H1 (cell line): Measurements from ENCODE around the gene RPL41. TPM values are rescaled to one million over a fixed set of nuclear protein-coding genes. Genes with fewer than 3 reads are reported as not detected.

ENCODE experiments used
- CTCF ChIA-PET: fragments of 300-600 bp; sonication (Branson Sonifier 250); formaldehyde crosslinking; loops from one replicate; lab custom pipeline; 2021; ENCODE audit not compliant: partially characterized antibody; lab: Charles Lee
- POLR2A ChIA-PET: fragments of 300-600 bp; sonication (Branson Sonifier 250); formaldehyde crosslinking; loops from one replicate; lab custom pipeline; 2021; ENCODE audit warnings: inconsistent platforms; ENCODE audit not compliant: partially characterized antibody; lab: Charles Lee
- DNase-seq, 2 experiments: peaks; one replicate each; pipeline versions ENCODE4 v3.0.0 to v3.0.0-alpha.2; 2010 to 2022; ENCODE audit warnings: low spot score in 2 of 2, low read depth in 1 of 2, mixed read lengths in 1 of 2
- FAIRE-seq: peaks from 2 replicates; lab custom pipeline; 2011; peaks lifted over from hg19 to GRCh38; lab: Jason Lieb, UNC
- H2AFZ ChIP-seq: 2 replicates; pipeline ENCODE4 v1.8.1; 2012; ENCODE audit warnings: low read length, inconsistent platforms
- H2AK5ac ChIP-seq: 2 replicates; pipeline ENCODE4 v1.6.1; 2013; ENCODE audit warnings: low read depth, low read length
- H2BK120ac ChIP-seq: replicated peaks from 2 replicates; pipeline ENCODE3; 2013; ENCODE audit warnings: low read depth, low read length, inconsistent platforms
- H2BK12ac ChIP-seq: 2 replicates; pipeline ENCODE4 v1.6.1; 2013; ENCODE audit warnings: low read depth, low read length
- H2BK15ac ChIP-seq: 2 replicates; pipeline ENCODE4 v1.6.1; 2013; ENCODE audit warnings: low read length
- H2BK20ac ChIP-seq: 2 replicates; pipeline ENCODE4 v1.6.1; 2013; ENCODE audit warnings: low read length
- H2BK5ac ChIP-seq: 2 replicates; pipeline ENCODE4 v1.6.1; 2013; ENCODE audit warnings: low read depth, low read length
- H3K14ac ChIP-seq: 2 replicates; pipeline ENCODE4 v1.6.1; 2013; ENCODE audit warnings: inconsistent platforms; ENCODE audit not compliant: insufficient read length
- H3K18ac ChIP-seq: 2 replicates; pipeline ENCODE4 v1.6.1; 2013; ENCODE audit warnings: low read length; ENCODE audit errors: extremely low read depth
- H3K23ac ChIP-seq: 2 replicates; pipeline ENCODE4 v1.6.1; 2013; ENCODE audit warnings: inconsistent platforms; ENCODE audit not compliant: insufficient read length
- H3K23me2 ChIP-seq: 2 replicates; pipeline ENCODE4 v1.6.1; 2013; ENCODE audit warnings: low read depth, low read length
- H3K27ac ChIP-seq: 2 replicates; pipeline ENCODE4 v1.6.1; 2011; ENCODE audit warnings: low read depth, low read length, inconsistent platforms
- H3K27me3 ChIP-seq, 4 experiments: replicated peaks in 1 of 4; 1 replicate in 1 of 4; 2 replicates in 3 of 4; pipeline versions ENCODE4 v1.6.1 to v1.8.1; 2011 to 2013; ENCODE audit warnings: low read length in 3 of 4, mild to moderate bottlenecking in 3 of 4, inconsistent platforms in 2 of 4, mixed read lengths in 2 of 4, moderate library complexity in 1 of 4; ENCODE audit not compliant: control insufficient read depth in 3 of 4, insufficient read depth in 3 of 4; ENCODE audit errors: extremely low read depth in 1 of 4
- H3K36me3 ChIP-seq, 4 experiments: 2 replicates each; pipeline versions ENCODE4 v1.6.1 to v1.8.1; 2011 to 2013; ENCODE audit warnings: mild to moderate bottlenecking in 4 of 4, low read length in 3 of 4, moderate library complexity in 2 of 4, control low read depth in 1 of 4, inconsistent platforms in 1 of 4; ENCODE audit not compliant: insufficient read depth in 4 of 4, control insufficient read depth in 2 of 4
- H3K4ac ChIP-seq: replicated peaks from 2 replicates; pipeline ENCODE3; 2013; ENCODE audit warnings: low read length, low read depth, mixed read lengths, inconsistent platforms; ENCODE audit not compliant: insufficient read length
- H3K4me1 ChIP-seq, 4 experiments: replicated peaks in 1 of 4; 1 replicate in 1 of 4; 2 replicates in 3 of 4; pipeline versions ENCODE4 v1.6.1 to v1.8.1; 2011 to 2013; ENCODE audit warnings: low read length in 3 of 4, inconsistent platforms in 2 of 4, mixed read lengths in 1 of 4; ENCODE audit not compliant: insufficient read depth in 4 of 4, control insufficient read depth in 3 of 4
- H3K4me2 ChIP-seq, 2 experiments: 2 replicates each; pipeline versions ENCODE4 v1.6.1 to v1.8.1; 2011 to 2013; ENCODE audit warnings: low read depth in 2 of 2, low read length in 2 of 2, control low read depth in 1 of 2, inconsistent platforms in 1 of 2, mild to moderate bottlenecking in 1 of 2; ENCODE audit not compliant: insufficient read depth in 1 of 2
- H3K4me3 ChIP-seq, 4 experiments: fragments of 200-600, 300-600 bp in 1 of 4; sonication (generic), shearing (Covaris generic), sonication (Bioruptor Twin) in 1 of 4; 2 replicates each; pipeline versions ENCODE4 v1.5.1 to v1.8.1; 2011 to 2016; ENCODE audit warnings: low read length in 4 of 4, low read depth in 3 of 4, control low read depth in 2 of 4, inconsistent platforms in 2 of 4, mild to moderate bottlenecking in 2 of 4, mixed read lengths in 1 of 4, moderate library complexity in 1 of 4; ENCODE audit not compliant: insufficient read depth in 2 of 4; ENCODE audit errors: extremely low read depth in 1 of 4
- H3K56ac ChIP-seq: replicated peaks from 2 replicates; pipeline ENCODE3; 2013; ENCODE audit warnings: low read depth, mild to moderate bottlenecking, mixed read lengths, low read length, inconsistent platforms; ENCODE audit not compliant: insufficient read length
- H3K79me1 ChIP-seq: 2 replicates; pipeline ENCODE4 v1.6.1; 2013; ENCODE audit warnings: low read depth, low read length, control low read depth
- H3K79me2 ChIP-seq, 2 experiments: 2 replicates each; pipeline versions ENCODE4 v1.6.1 to v1.8.1; 2012 to 2013; ENCODE audit warnings: low read length in 2 of 2, mild to moderate bottlenecking in 2 of 2, inconsistent platforms in 1 of 2; ENCODE audit not compliant: insufficient read depth in 2 of 2, control insufficient read depth in 1 of 2
- H3K9ac ChIP-seq, 4 experiments: replicated peaks in 1 of 4; 1 replicate in 1 of 4; 2 replicates in 3 of 4; pipeline versions ENCODE4 v1.6.1 to v1.8.1; 2011 to 2013; ENCODE audit warnings: low read depth in 3 of 4, low read length in 3 of 4, control low read depth in 2 of 4, mild to moderate bottlenecking in 2 of 4, moderate library complexity in 2 of 4, inconsistent platforms in 1 of 4; ENCODE audit errors: extremely low read depth in 1 of 4
- H3K9me3 ChIP-seq, 2 experiments: 2 replicates each; pipeline versions ENCODE4 v1.6.1 to v1.8.1; 2012 to 2013; ENCODE audit warnings: mild to moderate bottlenecking in 2 of 2, moderate library complexity in 2 of 2, control low read depth in 1 of 2, inconsistent platforms in 1 of 2, low read depth in 1 of 2, low read length in 1 of 2, mixed read lengths in 1 of 2; ENCODE audit not compliant: insufficient read depth in 2 of 2
- H4K20me1 ChIP-seq, 2 experiments: replicated peaks in 1 of 2; 2 replicates each; pipeline versions ENCODE3 to v1.8.1; 2011 to 2013; ENCODE audit warnings: inconsistent platforms in 2 of 2, low read length in 2 of 2, mild to moderate bottlenecking in 1 of 2; ENCODE audit not compliant: insufficient read depth in 2 of 2, control insufficient read depth in 1 of 2
- H4K5ac ChIP-seq: 2 replicates; pipeline ENCODE4 v1.6.1; 2013; ENCODE audit warnings: low read length, low read depth, mixed read lengths, inconsistent platforms; ENCODE audit not compliant: insufficient read length
- H4K8ac ChIP-seq: 2 replicates; pipeline ENCODE4 v1.8.0; 2013; ENCODE audit warnings: mild to moderate bottlenecking, moderate library complexity, low read length, inconsistent platforms; ENCODE audit not compliant: insufficient read depth; ENCODE audit errors: extremely low read depth
- H4K91ac ChIP-seq: replicated peaks from 2 replicates; pipeline ENCODE3; 2013; ENCODE audit warnings: low read length, mixed read lengths, inconsistent platforms; ENCODE audit not compliant: insufficient read length
- BACH1 ChIP-seq: IDR thresholded peaks from 2 replicates; pipeline ENCODE4 v1.6.1; 2012; ENCODE audit warnings: low read length, improper control_type of control experiment
- FOSL1 ChIP-seq: IDR thresholded peaks from 2 replicates; pipeline ENCODE4 v1.6.1; 2011; ENCODE audit warnings: mild to moderate bottlenecking, low read depth, low read length, moderate library complexity; ENCODE audit not compliant: insufficient read depth
- HDAC6 ChIP-seq: IDR thresholded peaks from one replicate; pipeline ENCODE4 v1.7.1; 2012; ENCODE audit warnings: low read depth, mild to moderate bottlenecking, inconsistent platforms, low read length, moderate library complexity
- NANOG ChIP-seq: IDR thresholded peaks from 2 replicates; pipeline ENCODE4 v1.6.1; 2011; ENCODE audit warnings: low read length, low read depth, mild to moderate bottlenecking, inconsistent platforms; ENCODE audit not compliant: insufficient read depth, poor library complexity, severe bottlenecking
- POLR2A ChIP-seq, 2 experiments: IDR thresholded peaks; 1 replicate in 1 of 2; 2 replicates in 1 of 2; pipeline ENCODE4 v1.6.1; 2011; ENCODE audit warnings: low read depth in 2 of 2, low read length in 2 of 2, mild to moderate bottlenecking in 2 of 2; ENCODE audit errors: control extremely low read depth in 1 of 2
- SIN3A ChIP-seq, 2 experiments: IDR thresholded peaks in 1 of 2; conservative IDR thresholded peaks in 1 of 2; 2 replicates each; pipeline ENCODE4 v1.6.1; 2011 to 2012; ENCODE audit warnings: low read length in 2 of 2, improper control_type of control experiment in 1 of 2, low read depth in 1 of 2, mild to moderate bottlenecking in 1 of 2
- SUZ12 ChIP-seq: fragments of 200-600 bp; sonication (generic); IDR thresholded peaks from 2 replicates; pipeline ENCODE4 v1.6.1; 2012; ENCODE audit warnings: mild to moderate bottlenecking, inconsistent platforms, low read length, moderate library complexity, mixed read lengths
- YY1 ChIP-seq: IDR thresholded peaks from 2 replicates; pipeline ENCODE4 v1.6.1; 2011; ENCODE audit warnings: low read depth, mild to moderate bottlenecking, low read length
- WGBS, 2 experiments: shearing (Covaris generic) in 1 of 2; methylation state at CpG; one replicate each; pipeline versions ENCODE4 v1.1.6 to v1.1.7; 2013 to 2015; ENCODE audit warnings: low lambda C conversion rate in 2 of 2, mixed read lengths in 2 of 2, inconsistent platforms in 1 of 2, low coverage in 1 of 2, missing lambda C conversion rate in 1 of 2; ENCODE audit not compliant: insufficient replicate concordance in 2 of 2, insufficient coverage in 1 of 2, insufficient read length in 1 of 2; ENCODE audit errors: extremely low coverage in 1 of 2, missing lambda C conversion rate in 1 of 2; 5-methylcytosine and 5-hydroxymethylcytosine counted together
- polyA plus RNA-seq, 7 experiments: library from polyadenylated mRNA; depleted of rRNA in 3 of 7; stranded (reverse) in 5 of 7; unstranded in 2 of 7; fragments of >200 nt in 5 of 7; fragments of 200-250 nt in 2 of 7; gene quantifications; 1 replicate in 5 of 7; 2 replicates in 1 of 7; 4 replicates in 1 of 7; pipeline versions ENCODE4 v1.2.1 to v1.2.3, GENCODE V29; 2011 to 2013; ENCODE audit warnings: missing spikeins in 2 of 7, mixed read lengths in 2 of 7
- total RNA-seq: library from RNA; stranded (reverse); fragmentation: NEBNext Ultra II Directional; extraction: Animal tissue kit (Norgen Biotek cat#: 25700); gene quantifications from 2 replicates; pipeline ENCODE4 v1.2.1, GENCODE V29; 2021
- TF ChIP-seq, protein P1 (sequence below): IDR thresholded peaks from 2 replicates; pipeline ENCODE4 v1.6.1; 2011; ENCODE audit warnings: low read length, improper control_type of control experiment
- TF ChIP-seq, protein P2 (sequence below): IDR thresholded peaks from 2 replicates; pipeline ENCODE4 v1.6.1; 2012; ENCODE audit warnings: inconsistent platforms

The RPL41 gene
- total and polyA plus RNA-seq, 2 of the 8 experiments (the other 6 are each of a cell fraction or from before 2014, with no cell fraction given), result 4,440 to 16,488 TPM

DNA sequence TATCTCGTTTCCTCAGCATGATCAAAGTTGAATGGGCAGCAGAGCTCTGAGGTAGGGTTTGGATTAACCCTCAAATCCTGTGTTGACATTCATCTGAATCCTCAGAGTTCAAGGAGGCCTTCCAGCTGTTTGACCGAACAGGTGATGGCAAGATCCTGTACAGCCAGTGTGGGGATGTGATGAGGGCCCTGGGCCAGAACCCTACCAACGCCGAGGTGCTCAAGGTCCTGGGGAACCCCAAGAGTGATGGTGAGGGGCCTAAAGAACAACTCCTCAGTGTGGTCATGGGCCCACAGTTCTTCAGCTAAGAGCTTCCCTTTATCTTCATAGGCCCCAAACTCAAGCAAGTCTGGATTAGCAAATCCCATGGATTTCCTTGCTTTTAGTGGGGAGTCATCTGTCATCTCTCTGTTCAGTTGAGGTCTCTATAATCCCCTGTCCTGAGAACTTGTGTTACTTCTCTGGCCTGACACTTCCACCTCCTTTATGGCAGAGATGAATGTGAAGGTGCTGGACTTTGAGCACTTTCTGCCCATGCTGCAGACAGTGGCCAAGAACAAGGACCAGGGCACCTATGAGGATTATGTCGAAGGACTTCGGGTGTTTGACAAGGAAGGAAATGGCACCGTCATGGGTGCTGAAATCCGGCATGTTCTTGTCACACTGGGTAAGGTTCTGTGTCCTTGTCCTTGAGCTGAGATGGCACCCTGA, 43.2 kb downstream of the RPL41 start:
- Histone ChIP-seq H2BK20ac (peak overlapping the region; percentile 3; the same call in 1 of the 2 replicates), H2BK12ac (no peak overlapping the region), H3K18ac (no peak overlapping the region), H3K23me2 (peaks cover 19% of the 10 kb centered on the region), H3K4ac (no peak overlapping the region), H4K5ac (no peak overlapping the region), H3K23ac (no peak overlapping the region), H4K91ac (no peak overlapping the region), H2BK15ac (no peak overlapping the region), H3K79me1 (peaks cover 5% of the 10 kb centered on the region; the same call in 1 of the 2 replicates), H4K20me1 (peaks cover 11 to 23% of the 10 kb centered on the region in 2 experiments), H2AK5ac (peak overlapping the region; percentile 25; the same call in 1 of the 2 replicates), H3K9ac (peak overlapping the region in 3 of 4 experiments; percentile 92 to 99 (median 97); a peak in 6 of 7 replicates), H2BK5ac (peak overlapping the region; percentile 93; the same call in 1 of the 2 replicates), H4K8ac (no peak overlapping the region), H3K27me3 (no peaks in the 10 kb centered on the region), H3K27ac (peak overlapping the region; percentile 99; the same call in 1 of the 2 replicates), H3K79me2 (peaks cover 3 to 25% of the 10 kb centered on the region in 2 experiments), H2BK120ac (no peak overlapping the region), H3K4me1 (peaks cover 3 to 33% (median 20%) of the 10 kb centered on the region in 4 experiments), H3K36me3 (peaks cover 29 to 67% (median 45%) of the 10 kb centered on the region in 4 experiments), H3K4me2 (peak overlapping the region; percentile 77 to 92), H2AFZ (no peak overlapping the region), H3K4me3 (peak overlapping the region; percentile 63 to 97 (median 93)), H3K56ac (no peak overlapping the region), H3K9me3 (no peaks in the 10 kb centered on the region), H3K14ac (no peak overlapping the region)
- ChIA-PET POLR2A (interaction anchor here (0.6 to 15.6 kb wide), 29 partner anchors 20 to 474 kb away, joined by 3 to 656 read pairs (median 4); partner anchors contain the start of genes ANKRD52, CNPY2, COQ10A and PA2G4), CTCF (interaction anchor here (0.7 to 6.8 kb wide), 9 partner anchors 9 to 40 kb away, joined by 3 to 47 read pairs (median 5); partner anchors contain the start of genes SMARCC2 and ZC3H10)
- DNase-seq, result no peak
- WGBS, 2 experiments, result 87% methylated on average over 8 of the region's 8 CpGs; no CpG with 5 or more reads in 1 of the 2 experiments
- no peak for FAIRE-seq
- no peak for TF ChIP-seq NANOG
- no peak for TF ChIP-seq FOSL1
- TF ChIP-seq, protein P1, sequence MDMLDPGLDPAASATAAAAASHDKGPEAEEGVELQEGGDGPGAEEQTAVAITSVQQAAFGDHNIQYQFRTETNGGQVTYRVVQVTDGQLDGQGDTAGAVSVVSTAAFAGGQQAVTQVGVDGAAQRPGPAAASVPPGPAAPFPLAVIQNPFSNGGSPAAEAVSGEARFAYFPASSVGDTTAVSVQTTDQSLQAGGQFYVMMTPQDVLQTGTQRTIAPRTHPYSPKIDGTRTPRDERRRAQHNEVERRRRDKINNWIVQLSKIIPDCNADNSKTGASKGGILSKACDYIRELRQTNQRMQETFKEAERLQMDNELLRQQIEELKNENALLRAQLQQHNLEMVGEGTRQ, result no peak
- no peak for TF ChIP-seq SUZ12
- TF ChIP-seq, protein P2, sequence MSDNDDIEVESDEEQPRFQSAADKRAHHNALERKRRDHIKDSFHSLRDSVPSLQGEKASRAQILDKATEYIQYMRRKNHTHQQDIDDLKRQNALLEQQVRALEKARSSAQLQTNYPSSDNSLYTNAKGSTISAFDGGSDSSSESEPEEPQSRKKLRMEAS, result no peak
- no peak; a peak in 1 of 4 replicates for TF ChIP-seq SIN3A (conservative IDR thresholded peaks at IDR 0.05 in 1 of 2, IDR thresholded peaks at IDR 0.05 in 1 of 2; ENCODE audit: low read depth in 1 of 2, low read length in 2 of 2)
- no peak for TF ChIP-seq HDAC6
- TF ChIP-seq BACH1, result no peak
- peak in 1 of 2 experiments; percentile 46; a peak in 1 of 3 replicates for TF ChIP-seq POLR2A (IDR thresholded peaks at IDR 0.05; ENCODE audit: control extremely low read depth in 1 of 2, low read depth in 2 of 2, low read length in 2 of 2)
- no peak for TF ChIP-seq YY1
